Medulla oblongata (tissue), 1 donor: ENCODE measurements around the gene KIAA1671.

ENCODE experiments used
- DNase-seq: peaks from one replicate; pipeline ENCODE4 v3.0.0-alpha.2; 2015; ENCODE audit errors: extremely low spot score

Gene KIAA1671

DNA sequence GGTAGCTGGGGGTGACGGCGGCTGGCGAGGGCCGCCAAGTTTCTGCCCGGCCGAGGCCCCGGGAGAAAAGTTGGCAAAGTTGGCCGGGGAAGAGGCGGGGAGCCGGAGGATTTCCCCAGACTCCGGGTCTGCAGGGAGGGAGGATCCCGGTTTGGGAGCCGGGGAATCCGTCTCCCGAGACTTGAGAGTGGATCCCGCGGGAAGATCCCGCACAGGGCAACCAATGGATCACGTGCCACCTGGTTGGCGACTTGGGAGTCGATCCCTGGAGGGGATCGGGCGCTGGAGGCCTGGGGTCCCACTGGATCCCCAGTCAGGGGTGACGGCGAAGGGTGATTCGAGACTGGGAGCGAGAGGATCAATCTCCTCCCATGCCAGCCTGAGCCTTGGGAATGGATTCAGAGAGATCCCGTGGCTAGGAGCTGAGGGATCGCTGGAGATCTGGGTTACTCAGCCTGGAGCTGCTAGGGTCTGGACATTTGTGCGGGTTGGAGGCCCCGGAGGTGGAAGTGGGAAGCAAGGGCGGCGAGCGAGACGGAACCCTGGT is 394 bp downstream of the KIAA1671 start:
- no peak for DNase-seq

DNA sequence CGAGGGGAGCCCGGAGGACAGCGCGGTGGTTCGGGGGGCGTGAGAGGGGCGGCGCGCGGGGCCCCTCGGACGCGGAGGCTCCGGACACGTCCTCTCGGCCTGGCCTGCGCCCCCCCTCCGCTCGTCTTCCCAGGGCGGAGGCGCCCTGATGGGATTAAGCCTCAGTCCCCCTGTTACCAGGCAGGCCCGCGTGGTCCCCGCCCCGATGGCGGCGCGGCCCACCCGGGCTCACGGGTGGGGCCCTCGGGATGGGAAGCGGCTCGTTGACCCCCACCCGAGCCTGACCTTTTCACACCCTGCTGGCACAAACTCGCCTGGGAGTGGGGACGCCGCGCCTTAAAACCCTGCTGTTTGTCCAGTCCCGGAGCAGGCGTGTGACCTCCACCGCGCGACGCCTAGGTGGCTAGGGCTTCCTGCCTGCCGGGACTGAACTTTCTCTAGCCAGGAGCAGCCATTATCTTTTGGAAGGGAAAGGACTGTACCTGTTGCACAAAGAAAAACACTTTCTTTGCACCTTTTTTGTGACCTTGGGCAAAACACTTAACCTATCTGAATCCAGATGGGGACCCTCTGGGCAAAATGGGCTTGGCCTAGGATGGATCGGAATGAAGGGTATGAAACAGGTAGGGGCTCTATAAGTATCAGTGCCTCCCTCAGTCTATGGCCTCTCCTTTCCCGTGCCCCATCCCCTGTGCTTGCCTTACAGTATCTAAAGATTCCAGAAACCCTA is 1.0 kb downstream of the KIAA1671 start:
- DNase-seq, result no peak

- peak; percentile 29 for DNase-seq
Measured at GRCh38 chr22:24954114-24954463, 1.6 kb downstream of the KIAA1671 start.

GRCh38 chr22:24954856-24955255 is 2.3 kb downstream of the KIAA1671 start:
- DNase-seq, result no peak

DNA sequence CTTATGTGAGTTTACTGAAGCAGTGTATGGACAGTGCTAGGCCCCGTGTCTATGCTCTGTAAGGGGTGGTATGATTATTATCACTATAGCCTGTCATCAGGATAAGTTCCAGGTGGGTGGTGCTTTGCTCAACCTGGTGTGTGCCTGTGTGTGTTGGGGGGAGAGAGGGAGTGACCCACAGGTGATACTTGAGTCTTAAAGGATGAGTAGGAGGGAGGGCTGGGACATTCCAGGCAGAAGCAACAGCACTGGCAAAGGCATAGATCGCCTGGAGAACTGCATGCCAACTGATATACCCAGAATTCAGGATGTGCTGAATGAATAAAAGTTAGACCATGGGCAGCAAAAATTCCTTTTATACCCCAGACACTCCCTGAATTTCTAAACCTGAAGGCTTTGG is 4.5 kb downstream of the KIAA1671 start:
- DNase-seq, result no peak

- DNase-seq, result no peak
Measured at GRCh38 chr22:24961217-24961844, 8.8 kb downstream of the KIAA1671 start.

- DNase-seq, result no peak
Measured at GRCh38 chr22:24962094-24962493, 9.6 kb downstream of the KIAA1671 start.

DNA sequence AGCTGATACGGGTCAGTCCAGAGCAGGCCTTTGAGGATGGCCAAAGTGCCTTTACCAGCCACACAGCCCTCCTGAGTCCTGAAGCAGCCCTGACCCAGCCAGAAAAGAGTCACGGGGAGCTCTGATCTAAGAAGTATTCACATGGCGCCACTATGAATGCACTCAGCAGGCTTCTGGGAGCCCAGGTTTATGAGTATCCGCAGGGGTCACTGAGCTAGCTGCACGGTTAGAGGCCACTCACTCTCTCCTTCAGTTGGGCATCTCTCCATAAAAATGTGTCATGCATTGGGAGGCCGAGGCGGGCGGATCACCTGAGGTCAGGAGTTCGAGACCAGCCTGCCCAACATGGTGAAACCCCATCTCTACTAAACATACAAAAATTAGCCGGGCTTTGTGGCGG is 10.3 kb downstream of the KIAA1671 start:
- DNase-seq, result no peak

DNA sequence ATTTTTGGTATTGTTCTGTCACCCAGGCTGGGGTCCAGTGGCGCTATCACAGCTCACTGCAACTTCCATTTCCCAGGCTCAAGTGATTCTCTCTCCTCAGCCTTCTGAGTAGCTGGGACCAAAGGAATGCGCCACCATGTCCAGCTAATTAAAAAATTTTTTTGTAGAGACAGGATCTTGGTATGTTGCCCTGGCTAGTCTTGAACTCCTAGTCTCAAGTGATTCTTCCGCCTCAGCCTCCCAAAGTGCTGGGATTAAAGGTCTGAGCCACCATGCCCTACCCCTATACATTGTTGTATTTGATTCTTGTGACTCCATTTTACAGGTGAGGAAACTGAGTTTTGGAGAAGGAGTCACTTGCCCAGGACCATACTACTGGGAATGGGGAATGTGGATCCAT is 11.9 kb downstream of the KIAA1671 start:
- DNase-seq, result no peak

- DNase-seq, result no peak
Measured at GRCh38 chr22:24965822-24966626, 13.5 kb downstream of the KIAA1671 start.

DNA sequence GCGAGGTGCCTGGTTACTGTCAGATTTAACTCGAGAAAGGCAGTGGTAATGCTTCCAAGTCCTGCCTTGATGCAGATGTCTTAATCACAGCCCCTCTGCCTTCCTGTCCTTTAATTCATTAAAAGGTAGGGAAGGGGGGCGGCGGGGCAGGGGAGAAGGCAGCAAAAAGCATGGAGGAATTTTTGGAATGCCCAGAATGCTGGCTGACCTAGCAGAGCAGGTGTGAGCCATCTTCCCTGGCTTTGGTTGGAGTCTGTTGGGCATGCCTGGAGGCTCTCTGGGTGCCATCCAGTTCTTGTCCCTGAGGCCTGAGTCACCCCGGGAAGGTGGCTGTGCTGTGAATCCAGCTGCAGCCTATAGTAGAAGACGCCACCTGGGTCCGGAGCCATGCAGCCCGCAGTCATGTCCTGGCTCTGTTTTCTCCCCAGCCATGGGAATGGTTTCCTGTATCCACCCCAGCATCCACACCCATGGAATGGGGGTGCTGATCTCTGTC is 15.6 kb downstream of the KIAA1671 start:
- DNase-seq, result no peak

- DNase-seq, result no peak
Measured at GRCh38 chr22:24969560-24970301, 17.2 kb downstream of the KIAA1671 start.

- no peak for DNase-seq
Measured at GRCh38 chr22:24972369-24972768, 19.9 kb downstream of the KIAA1671 start.

- DNase-seq, result no peak
Measured at GRCh38 chr22:24973872-24974271, 21.4 kb downstream of the KIAA1671 start.

GRCh38 chr22:24975125-24975640 is 22.7 kb downstream of the KIAA1671 start:
- DNase-seq, result no peak

- DNase-seq, result peak; percentile 59
Measured at GRCh38 chr22:24975813-24976341, 23.4 kb downstream of the KIAA1671 start.

DNA sequence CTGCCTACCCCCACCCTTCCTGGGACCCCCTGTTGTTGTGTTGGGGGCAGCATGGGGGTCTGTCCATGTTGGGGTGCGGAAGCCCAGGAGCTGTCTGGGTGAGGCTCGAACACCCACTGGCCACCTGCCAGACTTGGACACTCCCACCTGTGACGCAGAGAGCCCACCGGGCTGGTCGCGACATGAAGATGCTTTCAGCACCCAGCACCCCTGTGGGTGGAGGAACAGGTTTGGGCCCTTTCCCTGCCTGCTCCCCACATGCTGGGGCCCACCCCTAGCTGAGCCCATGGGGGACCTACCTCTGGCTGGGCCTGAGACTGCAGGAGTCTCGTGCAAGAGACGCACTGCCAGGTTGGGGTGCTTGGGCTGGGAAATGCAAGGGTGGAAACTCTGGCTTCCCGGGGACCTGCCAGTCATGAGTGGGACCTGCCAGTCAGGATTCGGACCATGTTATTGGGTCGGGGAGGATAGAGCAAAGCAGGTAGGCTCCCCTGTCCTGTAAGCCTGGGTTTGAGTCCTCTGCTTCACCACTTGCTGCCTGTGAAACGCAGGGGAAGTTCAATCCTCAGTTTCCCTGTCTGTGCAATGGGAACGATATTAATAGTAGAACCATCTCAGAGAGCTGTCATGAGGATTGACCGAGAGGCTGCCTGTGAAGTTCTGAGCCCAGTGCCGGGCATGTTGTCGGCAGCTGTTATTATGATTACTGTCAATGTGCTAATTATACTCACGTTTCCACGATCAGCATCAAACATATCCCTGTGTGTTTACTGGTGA is 24.1 kb downstream of the KIAA1671 start:
- DNase-seq, result no peak

- DNase-seq, result no peak
Measured at GRCh38 chr22:24977370-24978221, 25.1 kb downstream of the KIAA1671 start.

GRCh38 chr22:24978308-24978707 is 25.8 kb downstream of the KIAA1671 start:
- DNase-seq, result no peak
